CD4-positive, alpha-beta T cell treated with Interleukin-21 for 1 hour (primary cell): ENCODE measurements around the gene INMT.

Source experiments
- DNase-seq: peaks from one replicate; pipeline ENCODE4 v3.0.0-alpha.2; 2020

The INMT gene

GRCh38 chr7:30754315-30754877, 2.5 kb downstream of the INMT start:
- DNase-seq, result no peak

GRCh38 chr7:30755384-30756154, 3.6 kb downstream of the INMT start:
- no peak for DNase-seq

DNA sequence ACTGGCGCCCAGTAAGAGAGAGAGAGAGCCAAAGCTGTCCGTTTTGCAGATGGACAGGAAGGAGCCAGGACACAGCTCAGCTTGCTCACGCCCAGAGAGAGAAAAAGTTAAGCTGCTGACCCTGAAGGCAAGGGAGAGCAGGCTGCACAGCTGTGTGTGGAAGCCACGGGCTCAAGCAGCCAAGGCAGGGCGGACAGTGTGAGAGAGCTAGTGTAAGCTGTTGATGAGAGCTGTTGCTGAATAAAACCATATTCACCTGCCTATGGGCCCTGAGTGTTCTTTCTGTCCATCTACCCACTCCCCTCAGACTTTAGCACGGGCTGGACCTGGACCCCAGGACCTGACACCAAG, 5.4 kb downstream of the INMT start:
- no peak for DNase-seq

DNA sequence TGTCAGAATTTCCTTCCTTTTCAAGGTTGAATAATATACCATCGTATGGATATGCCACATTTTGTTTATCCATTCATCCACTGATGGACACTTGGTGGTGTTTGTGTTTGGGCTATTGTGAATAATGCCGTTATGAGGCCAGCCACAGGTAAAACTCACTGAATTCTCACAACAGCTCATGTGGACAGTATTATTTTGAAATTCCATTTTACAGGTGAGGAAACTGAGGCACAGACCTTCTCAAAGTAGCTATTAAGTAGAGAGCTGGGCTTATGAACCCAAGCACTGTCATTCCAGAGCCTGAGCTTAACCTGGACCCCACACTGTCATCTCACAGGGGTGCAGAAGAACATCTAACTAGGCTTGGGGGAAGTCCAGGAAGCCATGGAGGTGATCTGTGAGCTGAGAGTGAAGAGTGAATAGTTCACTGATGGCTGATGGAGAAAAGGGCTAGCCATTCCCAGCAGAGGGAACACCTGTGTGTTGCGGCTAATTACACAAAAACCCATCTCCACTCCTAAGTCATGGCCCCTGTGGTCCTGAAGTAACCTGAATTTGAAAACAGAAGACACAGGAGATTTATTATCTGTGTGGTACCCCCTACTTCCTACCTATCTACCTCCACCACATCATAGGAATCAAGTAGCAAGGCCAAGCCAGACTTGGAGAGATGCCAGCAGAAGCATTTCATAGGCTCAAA, 8.7 kb downstream of the INMT start:
- no peak for DNase-seq

- DNase-seq, result no peak
Observed at GRCh38 chr7:30761214-30762156, 9.6 kb downstream of the INMT start.

DNA sequence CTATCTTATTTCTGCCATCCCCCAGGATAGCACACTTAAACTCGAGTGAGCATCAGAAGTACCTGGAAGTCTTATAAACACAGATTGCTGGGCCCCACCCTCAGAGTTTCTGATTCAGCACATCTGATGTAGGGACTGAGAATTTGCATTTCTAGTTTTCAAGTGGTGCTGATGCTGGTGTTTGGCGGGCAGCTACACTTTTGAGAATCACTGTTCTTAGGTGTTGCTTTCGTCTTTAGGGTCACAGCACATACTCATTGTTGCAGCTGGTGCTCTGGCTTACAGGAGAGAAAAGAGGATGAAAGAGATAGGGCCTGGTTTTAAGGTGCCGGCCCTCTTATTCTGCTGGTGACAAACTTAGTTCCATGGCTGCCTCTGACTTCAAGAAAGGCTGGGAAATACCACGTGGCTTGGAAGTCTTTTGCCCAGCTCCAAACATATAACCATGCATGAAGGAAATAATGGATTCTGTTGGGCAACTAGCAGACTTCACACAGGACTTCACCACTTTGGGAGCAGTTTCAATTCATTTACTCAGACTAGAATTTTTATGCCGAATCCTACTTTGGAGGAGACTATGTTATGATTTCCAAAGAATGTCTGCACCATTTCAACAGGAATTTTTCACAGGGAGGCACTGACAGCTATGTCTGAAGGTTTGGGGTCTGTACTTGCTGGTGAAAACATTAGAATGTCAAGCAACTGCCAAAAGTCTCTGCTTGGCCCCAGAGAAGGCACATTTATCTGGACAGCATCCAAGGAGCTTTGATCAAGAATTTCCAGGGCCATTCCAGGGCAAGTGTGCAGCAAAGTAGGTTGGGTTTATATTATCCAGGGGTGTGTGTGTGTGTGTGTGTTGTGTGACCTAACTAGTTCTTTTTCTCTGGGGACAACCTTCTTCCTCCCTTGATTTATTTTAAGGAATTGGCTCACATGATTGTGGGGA, 12.4 kb downstream of the INMT start:
- no peak for DNase-seq

DNA sequence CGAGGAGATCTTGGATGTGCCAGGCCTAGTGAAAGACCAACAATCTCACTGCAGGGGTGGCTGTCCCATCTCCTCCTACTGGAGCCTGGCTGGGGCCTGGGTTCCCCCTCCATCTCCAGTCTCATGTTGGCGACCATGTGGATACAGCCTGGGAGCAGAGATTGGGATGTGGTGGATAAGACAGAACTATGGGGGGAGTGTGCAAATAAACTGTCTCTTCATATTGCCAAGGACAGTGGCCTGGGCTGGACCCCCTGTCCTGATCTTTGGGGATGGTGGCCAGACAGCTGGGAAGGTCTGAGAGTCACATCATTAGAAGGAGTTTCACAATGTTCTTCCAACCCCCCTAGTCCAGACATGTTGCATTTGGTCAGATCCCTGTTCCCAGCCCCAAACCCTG, 13.5 kb downstream of the INMT start:
- no peak for DNase-seq

DNA sequence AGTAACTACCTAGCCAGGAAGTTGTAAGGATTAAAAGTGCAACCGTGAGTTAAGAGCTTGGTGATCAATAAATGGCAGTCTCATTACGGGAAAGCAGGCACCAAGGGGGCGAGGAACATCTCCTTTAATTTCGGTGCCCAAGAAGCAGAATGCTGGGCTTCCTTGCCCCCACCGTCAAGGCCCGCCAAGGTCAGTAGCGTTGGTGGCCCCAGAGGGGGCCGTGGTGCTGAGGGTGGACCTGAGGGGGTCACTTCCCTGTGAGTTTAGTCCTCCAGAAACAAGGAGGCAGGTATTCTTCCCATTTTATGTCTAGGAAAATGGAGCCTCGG, 18.9 kb downstream of the INMT start:
- no peak for DNase-seq

DNA sequence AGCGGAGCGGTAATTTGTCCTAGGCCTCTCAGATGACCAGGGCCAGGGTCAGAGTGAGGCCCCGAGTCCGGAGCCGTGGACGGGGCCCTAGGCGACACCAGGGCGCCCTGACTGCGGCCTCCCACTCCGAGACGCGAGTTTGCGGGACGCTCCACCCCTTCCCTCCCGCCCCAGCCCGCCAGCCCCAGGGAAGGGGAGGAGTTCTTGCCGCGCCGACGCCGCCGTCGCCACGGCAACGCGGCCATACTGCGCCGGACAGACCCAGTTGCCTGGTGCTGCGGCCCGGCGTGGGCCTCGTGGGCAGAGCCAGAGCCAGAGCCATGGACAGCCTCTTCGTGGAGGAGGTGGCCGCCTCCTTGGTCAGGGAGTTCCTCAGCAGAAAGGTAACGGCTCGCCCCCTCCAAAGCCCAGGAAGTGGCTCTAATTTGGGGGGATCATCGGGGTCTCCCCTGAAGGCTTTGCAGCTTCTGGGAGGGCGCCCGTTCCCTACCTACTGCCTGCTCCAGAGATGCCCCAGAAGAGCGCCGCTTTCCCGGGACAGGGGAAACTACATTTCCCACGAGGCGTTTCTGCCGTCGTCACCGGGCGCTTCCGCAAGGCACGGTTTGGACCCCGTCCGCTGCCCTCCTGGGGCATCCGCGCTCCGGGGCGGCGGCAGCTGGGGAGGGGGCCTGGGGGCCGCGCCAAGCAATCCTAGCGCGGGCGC, 19.4 kb downstream of the INMT start, which contains the start of gene MINDY4:
MINDY4 (plus strand) TSS at position 244 of the 706 bp plus-strand sequence; CDS start at position 321, 77 bp downstream.
- peak; percentile 74 for DNase-seq

- no peak for DNase-seq
Observed at GRCh38 chr7:30771880-30772425, 20.0 kb downstream of the INMT start.

DNA sequence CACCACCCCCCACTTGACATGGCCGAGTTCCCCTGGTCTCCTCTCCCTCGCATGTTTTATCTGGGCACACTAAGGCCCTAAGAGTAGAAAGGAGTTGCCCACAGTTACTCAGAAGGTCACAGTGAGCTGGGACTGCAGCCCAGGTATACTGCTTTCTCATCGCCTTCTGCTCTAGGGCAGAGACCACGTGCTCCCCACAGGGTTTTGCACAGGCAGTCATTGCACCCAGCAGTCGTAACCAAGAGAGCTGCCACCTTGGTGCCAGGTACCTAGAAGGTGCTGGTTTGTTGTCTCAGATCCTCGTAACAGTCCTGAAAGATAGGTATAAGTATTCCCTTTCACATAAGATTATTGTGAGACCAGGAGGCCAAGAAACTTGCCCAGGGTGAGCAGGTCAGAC, 21.0 kb downstream of the INMT start:
- no peak for DNase-seq

DNA sequence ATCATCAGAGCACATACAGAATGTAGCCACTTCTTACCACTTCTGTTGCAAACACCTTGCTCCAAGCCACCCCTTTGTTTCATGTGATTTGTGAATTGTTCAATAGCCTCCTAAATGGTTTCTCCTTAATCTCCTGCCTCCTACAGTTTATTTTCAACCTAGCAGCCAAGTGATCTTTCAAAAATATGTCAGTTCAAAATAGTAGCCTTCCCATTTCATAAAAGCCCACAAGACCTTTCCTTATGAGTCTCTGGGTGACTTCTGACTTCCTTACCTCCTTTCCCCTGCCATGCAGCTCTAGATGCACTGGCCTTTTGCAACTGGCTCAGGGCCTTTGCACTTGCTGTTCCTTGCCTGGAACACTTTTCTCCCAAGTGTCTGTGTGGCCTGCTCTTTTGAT, 24.1 kb downstream of the INMT start:
- DNase-seq, result no peak

GRCh38 chr7:30776971-30777370, 25.0 kb downstream of the INMT start:
- DNase-seq, result no peak

- no peak for DNase-seq
Observed at GRCh38 chr7:30778255-30779025, 26.5 kb downstream of the INMT start.

DNA sequence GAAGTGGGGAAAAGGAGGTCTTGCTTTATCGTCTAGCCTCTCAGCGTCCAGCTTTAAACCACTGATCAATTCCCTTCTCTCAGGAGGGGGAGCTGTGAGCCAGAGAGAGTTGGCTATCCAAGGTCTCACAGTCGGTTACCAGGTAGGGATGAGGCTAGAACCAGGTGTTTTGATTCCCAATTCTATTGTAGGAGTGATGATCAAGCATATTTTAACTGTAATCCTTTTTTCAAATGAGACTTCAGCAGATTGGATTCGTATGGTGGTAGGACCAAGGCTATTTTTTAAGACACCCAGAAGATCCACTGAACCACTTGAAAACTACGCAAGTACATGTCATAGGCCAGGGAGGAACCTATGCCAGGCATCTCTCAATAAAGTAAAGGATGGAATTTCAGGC, 27.6 kb downstream of the INMT start:
- no peak for DNase-seq

DNA sequence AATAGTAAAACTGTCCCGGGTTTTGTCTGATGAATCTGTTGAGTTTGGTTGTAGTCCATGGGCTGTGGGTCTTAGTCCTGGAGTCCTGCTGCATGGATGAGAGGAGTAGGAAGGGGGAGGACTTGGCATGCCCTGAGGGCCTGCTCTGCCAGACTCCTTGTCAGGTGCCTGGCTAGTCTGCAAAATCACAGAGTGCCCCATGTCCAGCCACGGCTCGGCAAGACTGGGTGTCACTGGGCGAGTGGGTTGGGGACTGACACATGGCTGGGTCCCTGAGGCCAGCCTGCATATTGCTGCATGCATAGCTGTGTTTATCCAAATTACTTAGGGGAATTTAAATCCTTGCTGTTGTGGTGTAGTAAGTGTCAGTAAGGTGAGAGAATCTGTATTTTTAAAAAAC, 29.0 kb downstream of the INMT start:
- DNase-seq, result no peak

GRCh38 chr7:30782690-30783089, 30.8 kb downstream of the INMT start:
- no peak for DNase-seq

DNA sequence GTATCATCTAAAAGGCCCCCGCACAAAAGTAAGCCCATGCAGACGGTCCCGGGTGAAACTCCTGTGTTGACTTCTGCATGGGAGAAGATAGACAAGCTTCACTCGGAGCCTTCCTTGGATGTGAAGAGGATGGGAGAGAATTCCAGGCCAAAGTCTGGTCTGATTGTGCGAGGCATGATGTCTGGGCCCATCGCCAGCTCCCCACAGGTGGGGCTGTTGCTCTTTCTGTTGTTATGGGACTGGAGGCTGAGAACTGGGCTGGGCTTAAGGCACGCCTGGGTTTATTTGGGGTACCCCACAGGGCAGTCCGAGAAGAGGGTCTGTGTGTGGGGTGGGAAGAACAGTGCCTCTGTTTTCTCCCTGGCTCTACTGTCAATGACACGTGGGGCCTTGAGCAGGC, 33.9 kb downstream of the INMT start:
- no peak for DNase-seq

GRCh38 chr7:30787486-30787885, 35.6 kb downstream of the INMT start:
- no peak for DNase-seq

- DNase-seq, result no peak
Observed at GRCh38 chr7:30788640-30789333, 36.9 kb downstream of the INMT start.
